Panc1 (cell line): ENCODE measurements around the gene SLC19A3.

ENCODE experiments used
- CTCF ChIP-seq: fragments of 450-650 bp; IDR thresholded peaks from 2 replicates; pipeline ENCODE4 v1.5.1; 2017; ENCODE audit warnings: mild to moderate bottlenecking
- POLR2AphosphoS5 ChIP-seq: IDR thresholded peaks from 2 replicates; pipeline ENCODE4 v1.6.1; 2012; ENCODE audit warnings: mild to moderate bottlenecking, low read depth, low read length, moderate library complexity
- REST ChIP-seq, 2 experiments: IDR thresholded peaks; 2 replicates each; pipeline ENCODE4 v1.6.1; 2011 to 2012; ENCODE audit warnings: low read depth in 2 of 2, control low read depth in 1 of 2, low read length in 1 of 2, mild to moderate bottlenecking in 1 of 2, moderate library complexity in 1 of 2; ENCODE audit not compliant: insufficient read depth in 1 of 2

- TF ChIP-seq REST (IDR thresholded peaks at IDR 0.05; ENCODE audit: insufficient read depth in 1 of 2, low read depth in 2 of 2, low read length in 1 of 2) (no peak), CTCF (no peak), POLR2AphosphoS5 (no peak)
Measured at GRCh38 chr2:227671170-227671905, 46.5 kb downstream of the SLC19A3 start.
